Left hindlimb (tissue), 1 donor: ENCODE results near the gene BIVM.
"Not testable (repeated sequence)": the region's sequence is repeated elsewhere in the genome, so short reads cannot be mapped to it uniquely, and the experiment has no call there.

Experiments
- DNase-seq: peaks from one replicate; pipeline ENCODE4 v3.0.0-alpha.2; 2018

Gene BIVM

GRCh38 chr13:102798581-102799425, at the start of gene BIVM, which contains the start of gene POGLUT2:
BIVM (plus strand) TSS chr13:102799119; CDS start chr13:102807268, 8,149 bp downstream.
POGLUT2 (minus strand) TSS chr13:102798976; CDS start chr13:102798670, 306 bp downstream.
- peak; percentile 94 for DNase-seq

GRCh38 chr13:102751886-102752285, 47.0 kb upstream of the BIVM start:
- no peak for DNase-seq

- DNase-seq = no peak
Observed at GRCh38 chr13:102757006-102757405, 41.9 kb upstream of the BIVM start.

- DNase-seq = no peak
Observed at GRCh38 chr13:102758842-102759241, 40.1 kb upstream of the BIVM start.

GRCh38 chr13:102761071-102761470, 37.8 kb upstream of the BIVM start:
- DNase-seq = no peak

GRCh38 chr13:102763741-102764140, 35.2 kb upstream of the BIVM start:
- DNase-seq = no peak

- DNase-seq = no peak
Observed at GRCh38 chr13:102768909-102769308, 30.0 kb upstream of the BIVM start.

GRCh38 chr13:102769679-102770078, 29.2 kb upstream of the BIVM start:
- DNase-seq = no peak

GRCh38 chr13:102770435-102770834, 28.5 kb upstream of the BIVM start:
- DNase-seq = no peak

GRCh38 chr13:102771298-102772041, 27.4 kb upstream of the BIVM start:
- DNase-seq = no peak

GRCh38 chr13:102772042-102772425, 26.9 kb upstream of the BIVM start:
- no peak for DNase-seq

GRCh38 chr13:102773441-102774213, 25.3 kb upstream of the BIVM start, which contains the start of gene TEX30:
TEX30 (minus strand) TSS chr13:102773786; CDS start chr13:102770026, 3,760 bp downstream.
- DNase-seq = peak; percentile 92

GRCh38 chr13:102774214-102774568, 24.7 kb upstream of the BIVM start:
- peak; percentile 36 for DNase-seq

GRCh38 chr13:102774591-102775520, 24.1 kb upstream of the BIVM start:
- DNase-seq = no peak

GRCh38 chr13:102776271-102776670, 22.6 kb upstream of the BIVM start:
- DNase-seq = no peak

GRCh38 chr13:102777736-102778135, 21.2 kb upstream of the BIVM start:
- no peak for DNase-seq

- no peak for DNase-seq
Observed at GRCh38 chr13:102779436-102780159, 19.3 kb upstream of the BIVM start.

GRCh38 chr13:102780656-102781055, 18.3 kb upstream of the BIVM start:
- DNase-seq = not testable (repeated sequence)

GRCh38 chr13:102781591-102781990, 17.3 kb upstream of the BIVM start:
- no peak for DNase-seq

- DNase-seq = no peak
Observed at GRCh38 chr13:102784483-102784882, 14.4 kb upstream of the BIVM start.

GRCh38 chr13:102788683-102789082, 10.2 kb upstream of the BIVM start:
- no peak for DNase-seq
